Cardiac septum (tissue), 1 donor: ENCODE results near the gene SMPD1. TPM values are rescaled to one million over a fixed set of nuclear protein-coding genes. Genes with fewer than 3 reads are reported as not detected.
"Not testable (repeated sequence)": the region's sequence is repeated elsewhere in the genome, so short reads cannot be mapped to it uniquely, and the experiment has no call there.

Experiments used
- DNase-seq: peaks from one replicate; pipeline ENCODE4 v3.0.0-alpha.2; 2020; ENCODE audit warnings: low spot score
- intact Hi-C: fragments of 100-400 bp; cut with DNase I; formaldehyde crosslinking; loops from one replicate; pipeline ENCODE4 v1.14.0; 2022
- total RNA-seq: library from RNA; stranded (reverse); fragmentation: NEBNext Ultra II Directional; extraction: Animal tissue kit (Norgen Biotek cat#: 25700); gene quantifications from one replicate; pipeline ENCODE4 v1.2.1, GENCODE V29; 2021
- donor health status: DM: no; HTN: no; CAD: no.

The SMPD1 gene
- total RNA-seq, 1 donor from 2014 or later: 57.8 TPM

DNA sequence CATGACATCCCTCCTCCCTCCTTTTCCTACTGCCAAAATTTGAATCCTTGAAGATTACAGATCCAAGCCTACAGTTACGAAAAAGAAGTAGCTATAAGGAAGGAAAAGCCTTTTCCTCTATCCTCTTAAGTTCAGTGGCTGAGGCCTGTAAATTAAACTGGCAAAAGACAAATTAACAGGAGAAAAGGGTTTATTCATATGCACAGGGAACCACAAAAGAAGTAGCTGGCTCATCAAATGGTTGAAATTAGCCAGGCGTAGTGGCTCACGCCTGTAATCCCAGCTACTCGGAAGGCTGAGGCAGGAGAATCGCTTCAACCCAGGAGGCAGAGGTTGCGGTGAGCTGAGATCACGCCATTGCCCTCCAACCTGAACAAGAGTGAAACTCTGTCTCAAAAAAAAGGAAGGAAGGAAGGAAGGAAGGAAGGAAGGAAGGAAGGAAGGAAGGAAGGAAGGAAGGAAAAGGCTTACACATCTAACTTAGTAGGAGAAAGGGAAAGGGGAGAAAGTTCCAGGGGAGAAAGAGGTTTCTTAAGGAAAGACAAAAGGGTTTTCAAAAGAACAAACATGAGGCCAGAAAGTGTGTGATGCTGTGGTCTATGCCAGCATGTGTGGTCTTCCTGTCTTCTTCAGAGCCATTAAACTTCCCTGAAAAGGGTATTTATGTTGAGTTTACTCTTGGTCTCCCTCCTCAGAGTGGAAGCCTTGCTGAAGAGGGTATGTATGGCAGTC lies 5.1 kb upstream of the SMPD1 start:
- intact Hi-C loops: loop anchor here (5.0 kb wide), 1 partner anchor 117 kb away; no protein-coding TSS in a partner anchor
- DNase-seq: no peak

DNA sequence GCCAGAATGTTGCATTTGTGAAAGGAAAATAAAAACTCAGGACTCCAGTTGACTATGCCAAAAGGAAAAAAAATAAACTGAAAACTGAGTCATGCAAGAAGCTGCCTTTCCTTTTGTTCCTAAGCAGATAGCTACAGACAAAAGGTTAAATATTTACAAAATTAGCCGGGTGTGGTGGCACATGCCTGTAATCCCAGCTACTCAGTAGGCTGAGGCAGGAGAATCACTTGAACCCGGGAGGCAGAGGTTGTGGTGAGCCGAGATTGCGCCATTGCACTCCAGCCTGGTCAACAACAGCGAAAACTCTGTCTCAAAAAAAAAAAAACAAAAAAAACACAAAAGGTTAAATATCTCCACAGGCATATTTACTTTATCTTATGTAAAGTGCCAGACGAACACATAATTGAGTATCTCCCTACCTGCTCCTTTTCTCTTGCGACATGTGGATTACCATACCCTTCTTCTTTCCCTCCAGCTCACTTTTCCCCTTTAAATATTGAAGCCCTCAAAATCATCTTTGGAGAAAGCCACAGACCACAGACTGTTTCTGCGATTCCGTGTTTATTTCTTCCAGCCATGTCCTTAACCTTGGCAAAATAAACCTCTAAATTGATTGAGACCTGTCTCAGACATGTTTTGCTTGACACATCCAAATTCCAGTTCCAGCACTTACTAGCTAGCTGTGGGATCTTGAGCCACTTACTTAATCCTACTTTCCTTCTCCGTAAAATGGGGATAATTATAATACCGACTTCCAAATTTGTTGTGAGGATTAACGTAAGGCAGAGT lies 2.3 kb upstream of the SMPD1 start:
- DNase-seq: no peak
- intact Hi-C loops: loop anchor here (5.0 kb wide), 1 partner anchor 114 kb away; no protein-coding TSS in a partner anchor

DNA sequence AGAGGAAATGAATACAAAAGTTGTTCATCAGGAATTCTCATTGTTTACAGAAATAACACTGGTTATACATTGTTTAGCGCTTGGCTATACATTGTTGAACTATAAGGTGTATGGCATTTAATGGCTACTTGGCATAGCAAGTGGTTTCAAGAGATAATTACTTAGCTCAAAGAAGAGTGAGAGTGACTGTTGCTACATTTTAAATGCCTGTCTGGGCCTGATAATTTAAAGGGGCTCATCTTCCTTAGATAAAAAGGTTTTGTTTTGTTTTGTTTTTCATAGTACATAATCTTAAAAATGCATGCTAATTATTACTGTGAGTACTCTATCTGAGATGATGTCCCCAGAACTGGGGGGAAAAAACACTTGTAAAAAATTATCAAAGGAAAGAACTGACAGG lies 1.5 kb upstream of the SMPD1 start:
- intact Hi-C loops: loop anchor here (5.0 kb wide), 1 partner anchor 114 kb away; no protein-coding TSS in a partner anchor
- DNase-seq: no peak

DNA sequence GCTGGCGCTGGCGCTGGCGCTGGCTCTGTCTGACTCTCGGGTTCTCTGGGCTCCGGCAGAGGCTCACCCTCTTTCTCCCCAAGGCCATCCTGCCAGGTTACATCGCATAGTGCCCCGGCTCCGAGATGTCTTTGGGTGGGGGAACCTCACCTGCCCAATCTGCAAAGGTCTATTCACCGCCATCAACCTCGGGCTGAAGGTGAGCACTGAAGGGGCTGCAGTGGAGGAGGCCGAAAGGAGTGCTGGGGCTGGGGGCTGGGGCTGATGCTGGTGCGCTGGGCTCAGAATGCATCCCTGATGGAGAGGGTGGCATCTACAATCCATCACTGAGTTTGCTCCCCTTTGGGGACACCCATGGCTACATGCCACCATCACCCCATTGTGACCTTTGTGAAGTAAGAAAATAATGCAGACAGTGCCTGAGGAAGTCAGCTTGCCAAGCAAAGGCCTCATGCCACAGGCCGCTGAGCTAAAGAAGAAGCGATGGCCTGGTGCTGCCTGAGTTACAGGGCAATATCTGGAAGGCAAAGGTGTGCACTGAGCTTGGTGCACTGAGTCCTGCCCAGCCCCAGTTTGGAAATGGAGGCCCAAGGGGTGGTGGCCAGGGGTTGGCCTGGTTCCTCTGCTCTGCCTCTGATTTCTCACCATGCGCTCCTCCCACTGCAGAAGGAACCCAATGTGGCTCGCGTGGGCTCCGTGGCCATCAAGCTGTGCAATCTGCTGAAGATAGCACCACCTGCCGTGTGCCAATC lies 620 bp downstream of the SMPD1 start:
- intact Hi-C loops: loop anchor here (2.0 kb wide), 3 partner anchors 28 to 212 kb away; partner anchors contain the start of genes APBB1, ILK, RRP8 and TRIM3
- no peak for DNase-seq

DNA sequence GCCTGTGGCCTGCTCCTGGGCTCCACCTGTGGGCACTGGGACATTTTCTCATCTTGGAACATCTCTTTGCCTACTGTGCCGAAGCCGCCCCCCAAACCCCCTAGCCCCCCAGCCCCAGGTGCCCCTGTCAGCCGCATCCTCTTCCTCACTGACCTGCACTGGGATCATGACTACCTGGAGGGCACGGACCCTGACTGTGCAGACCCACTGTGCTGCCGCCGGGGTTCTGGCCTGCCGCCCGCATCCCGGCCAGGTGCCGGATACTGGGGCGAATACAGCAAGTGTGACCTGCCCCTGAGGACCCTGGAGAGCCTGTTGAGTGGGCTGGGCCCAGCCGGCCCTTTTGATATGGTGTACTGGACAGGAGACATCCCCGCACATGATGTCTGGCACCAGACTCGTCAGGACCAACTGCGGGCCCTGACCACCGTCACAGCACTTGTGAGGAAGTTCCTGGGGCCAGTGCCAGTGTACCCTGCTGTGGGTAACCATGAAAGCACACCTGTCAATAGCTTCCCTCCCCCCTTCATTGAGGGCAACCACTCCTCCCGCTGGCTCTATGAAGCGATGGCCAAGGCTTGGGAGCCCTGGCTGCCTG lies 1.4 kb downstream of the SMPD1 start:
- DNase-seq: no peak
- intact Hi-C loops: loop anchor here (2.0 kb wide), 3 partner anchors 27 to 211 kb away; partner anchors contain the start of genes APBB1, ILK, RRP8 and TRIM3

DNA sequence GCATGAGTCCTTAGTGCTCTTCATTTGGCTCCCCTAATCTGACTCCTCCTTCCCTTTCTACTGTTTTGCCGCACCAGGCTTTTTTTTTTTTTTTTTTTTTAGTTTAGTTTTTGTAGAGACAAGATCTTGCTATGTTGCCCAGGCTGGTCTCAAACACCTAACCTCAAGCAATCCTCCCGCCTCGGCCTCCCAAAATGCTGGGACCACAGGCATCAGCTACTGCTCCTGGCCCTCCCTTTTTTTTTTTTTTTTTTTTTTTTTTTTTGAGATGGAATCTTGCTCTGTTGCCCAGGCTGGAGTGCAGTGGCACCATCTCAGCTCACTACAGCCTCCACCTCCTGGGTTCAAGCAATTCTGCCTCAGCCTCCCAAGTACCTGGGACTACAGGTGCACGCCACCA lies 2.0 kb downstream of the SMPD1 start:
- DNase-seq, intact Hi-C loops: not testable (repeated sequence)

DNA sequence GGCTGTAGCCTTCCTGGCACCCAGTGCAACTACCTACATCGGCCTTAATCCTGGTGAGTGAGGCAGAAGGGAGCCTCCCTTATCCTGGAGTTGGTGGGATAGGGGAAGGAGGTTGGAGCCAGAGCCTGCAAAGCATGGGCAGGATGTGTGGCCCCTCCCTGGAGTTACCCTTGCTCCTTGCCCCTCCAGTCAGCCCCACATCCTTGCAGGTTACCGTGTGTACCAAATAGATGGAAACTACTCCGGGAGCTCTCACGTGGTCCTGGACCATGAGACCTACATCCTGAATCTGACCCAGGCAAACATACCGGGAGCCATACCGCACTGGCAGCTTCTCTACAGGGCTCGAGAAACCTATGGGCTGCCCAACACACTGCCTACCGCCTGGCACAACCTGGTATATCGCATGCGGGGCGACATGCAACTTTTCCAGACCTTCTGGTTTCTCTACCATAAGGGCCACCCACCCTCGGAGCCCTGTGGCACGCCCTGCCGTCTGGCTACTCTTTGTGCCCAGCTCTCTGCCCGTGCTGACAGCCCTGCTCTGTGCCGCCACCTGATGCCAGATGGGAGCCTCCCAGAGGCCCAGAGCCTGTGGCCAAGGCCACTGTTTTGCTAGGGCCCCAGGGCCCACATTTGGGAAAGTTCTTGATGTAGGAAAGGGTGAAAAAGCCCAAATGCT lies 3.9 kb downstream of the SMPD1 start:
- DNase-seq: no peak

DNA sequence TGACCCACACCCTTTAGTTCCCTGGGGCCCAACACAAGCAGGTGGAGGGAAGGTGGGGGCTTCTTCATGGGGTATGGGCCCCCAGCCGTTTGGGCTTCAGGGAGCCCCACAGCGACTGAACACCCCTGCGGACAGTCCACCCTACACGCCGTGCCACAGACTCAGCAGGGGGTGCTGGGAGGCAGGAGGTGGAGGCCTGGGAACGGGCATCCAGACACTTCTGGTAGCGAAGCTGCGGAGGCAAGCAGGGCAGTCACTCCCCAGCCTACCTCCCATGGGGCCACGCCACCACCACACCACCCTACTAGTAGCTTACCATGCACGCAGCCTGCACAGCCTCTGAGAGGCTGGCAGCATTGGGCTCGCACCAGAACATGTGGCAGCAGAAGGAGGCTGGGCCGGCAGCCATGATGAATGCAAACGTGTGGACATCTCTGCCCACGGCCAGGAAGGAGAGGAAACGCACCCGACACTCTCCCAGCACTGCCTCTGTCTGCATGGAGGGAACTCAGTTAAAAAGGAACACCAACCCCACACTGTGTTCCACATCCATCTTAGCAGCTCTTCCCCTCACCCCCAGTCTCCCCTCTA lies 5.3 kb downstream of the SMPD1 start:
- intact Hi-C loops: no loop called here
- DNase-seq: no peak

More for the DNA sequence above, 3.9 kb downstream of the SMPD1 start:
- intact Hi-C loops: no loop called here

DNA sequence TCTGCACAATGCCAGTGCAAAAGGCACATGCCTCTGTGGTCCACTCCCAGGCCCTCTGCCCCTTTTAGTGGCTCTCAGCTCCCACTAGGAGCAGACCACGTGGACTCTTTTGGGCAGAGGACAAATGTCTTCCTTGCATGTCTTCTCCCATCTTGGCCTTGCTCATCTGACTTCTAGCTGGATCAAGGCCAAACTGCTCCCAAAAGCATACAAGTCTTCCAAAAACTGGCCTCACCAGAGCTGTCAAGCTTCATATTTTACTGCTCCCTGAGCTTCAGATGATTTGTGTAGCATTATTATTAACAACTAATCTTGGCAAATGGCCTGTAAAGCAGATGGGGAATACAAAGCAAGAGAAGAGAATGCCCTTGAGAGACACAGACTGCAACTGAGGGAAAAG lies 6.9 kb downstream of the SMPD1 start:
- intact Hi-C loops: no loop called here
- DNase-seq: no peak

DNA sequence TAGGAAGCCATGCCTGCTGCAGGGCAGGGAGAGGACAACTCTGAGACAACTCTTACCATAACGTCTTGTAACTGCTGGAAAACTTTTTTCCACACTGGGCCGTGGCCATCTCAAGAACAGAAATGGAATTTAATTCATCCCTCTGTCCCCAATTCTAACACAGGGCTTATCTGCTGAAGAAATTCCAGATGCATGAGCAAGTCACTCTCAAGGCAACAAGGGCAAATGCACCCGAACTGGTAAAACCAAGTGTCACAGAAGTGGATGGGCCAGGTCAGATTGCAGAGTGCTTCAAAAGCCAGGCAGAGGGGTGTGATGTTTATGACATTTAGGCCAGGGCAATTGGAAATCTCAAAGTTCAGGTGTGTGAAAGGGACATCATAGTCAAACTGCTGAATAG lies 7.4 kb downstream of the SMPD1 start:
- no peak for DNase-seq
- intact Hi-C loops: no loop called here

DNA sequence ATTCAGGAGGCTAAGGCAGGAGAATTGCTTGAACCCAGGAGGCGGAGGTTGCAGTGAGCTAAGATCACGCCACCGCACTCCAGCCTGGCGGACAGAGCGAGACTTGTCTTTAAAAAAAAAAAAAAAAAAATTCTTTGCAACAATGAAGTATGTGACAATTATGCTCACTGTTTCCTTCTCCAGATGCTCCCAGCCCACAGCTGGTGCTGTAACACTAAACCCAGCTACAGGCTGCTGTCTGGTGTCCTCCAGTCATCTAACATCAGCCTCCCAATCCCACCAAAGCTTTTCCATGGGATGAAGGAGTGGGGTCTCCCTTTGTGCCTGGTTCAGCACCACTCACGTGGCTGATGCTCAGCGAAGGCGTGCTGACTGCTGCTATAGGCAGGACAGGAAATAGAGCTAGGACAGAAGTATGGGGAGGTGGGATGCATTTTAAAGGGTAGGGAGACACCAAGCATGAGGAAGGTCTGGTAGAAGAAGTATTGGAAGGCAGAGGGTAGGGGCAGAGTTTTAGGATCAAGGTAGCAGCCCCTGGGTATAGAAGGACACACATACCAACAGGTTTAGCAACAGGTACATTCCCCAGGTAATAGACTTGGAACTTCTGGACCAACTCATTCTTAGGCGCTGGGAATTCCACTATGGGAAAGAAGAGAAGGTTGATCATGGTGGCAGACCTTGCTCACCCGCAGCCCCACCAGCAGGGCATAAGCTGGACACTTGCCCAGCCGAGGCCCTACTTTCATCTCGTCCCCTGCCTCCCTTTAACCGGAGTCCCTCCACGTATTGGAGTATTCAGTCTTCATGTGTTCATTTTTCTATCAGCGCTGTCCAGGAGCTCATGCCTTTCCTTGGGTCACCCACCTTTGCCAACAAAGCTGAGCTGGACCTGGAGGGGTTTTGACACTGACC lies 10.4 kb downstream of the SMPD1 start:
- no peak for DNase-seq
- intact Hi-C loops: no loop called here

DNA sequence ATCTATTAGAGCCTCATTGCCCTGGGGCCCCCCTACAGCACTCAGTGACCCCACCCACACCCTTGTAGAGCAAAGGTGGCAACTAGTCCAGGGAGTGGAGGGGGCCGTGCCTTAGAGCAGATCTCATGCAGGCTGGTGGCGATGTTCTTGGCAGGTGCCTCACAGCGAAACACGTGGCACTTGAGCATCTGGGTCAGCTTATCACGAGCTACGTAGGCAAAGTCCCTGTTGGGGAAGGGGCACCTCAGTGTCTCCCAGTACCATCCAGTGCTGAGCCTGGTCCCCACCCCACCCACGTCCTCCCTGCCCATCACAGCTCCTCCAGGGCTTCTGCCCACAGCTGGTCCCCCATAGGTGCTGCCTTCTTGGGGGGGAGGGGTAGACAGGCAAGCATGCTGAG lies 11.2 kb downstream of the SMPD1 start:
- intact Hi-C loops: no loop called here
- DNase-seq: no peak

DNA sequence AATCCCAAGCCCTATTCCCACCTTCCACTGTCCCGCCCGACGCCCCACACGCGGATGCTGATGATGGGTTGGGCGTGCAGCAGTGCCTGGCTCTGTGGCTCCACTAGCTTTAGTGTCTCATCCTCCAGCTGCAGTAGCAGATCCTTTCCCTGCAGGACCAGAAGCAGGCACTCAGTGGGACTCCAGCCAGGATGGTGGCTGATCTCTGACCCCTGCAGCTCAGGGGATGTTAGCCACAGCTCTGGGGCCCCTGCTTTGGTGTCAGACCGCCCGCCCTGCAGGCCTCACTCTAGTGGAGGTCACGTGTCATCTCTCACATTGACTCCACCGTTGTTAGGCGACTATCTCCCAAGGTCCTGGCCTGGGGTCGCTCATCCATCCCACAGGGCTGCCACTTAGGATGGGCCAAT lies 11.8 kb downstream of the SMPD1 start:
- DNase-seq: no peak
- intact Hi-C loops: no loop called here

DNA sequence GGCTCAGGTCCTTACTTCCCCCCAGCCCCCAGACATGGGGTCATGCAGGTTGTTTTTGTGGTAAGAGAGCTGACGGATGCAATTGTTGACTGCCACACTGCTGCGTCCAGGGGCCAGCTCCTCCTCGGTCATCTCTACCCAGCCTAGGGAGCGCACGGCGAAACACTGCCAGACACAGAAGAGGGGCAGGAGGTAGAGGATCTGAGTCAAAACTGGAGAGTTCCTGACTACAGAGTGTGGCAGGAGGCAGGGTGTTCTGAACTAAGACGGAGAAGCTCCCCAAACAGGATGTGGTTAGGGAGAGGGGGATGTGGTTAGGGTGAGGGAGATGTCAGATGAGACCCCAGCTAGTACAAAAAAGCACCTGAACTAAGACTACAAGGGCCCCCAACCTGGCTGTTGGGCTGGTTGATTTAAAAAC lies 12.3 kb downstream of the SMPD1 start:
- no peak for DNase-seq

DNA sequence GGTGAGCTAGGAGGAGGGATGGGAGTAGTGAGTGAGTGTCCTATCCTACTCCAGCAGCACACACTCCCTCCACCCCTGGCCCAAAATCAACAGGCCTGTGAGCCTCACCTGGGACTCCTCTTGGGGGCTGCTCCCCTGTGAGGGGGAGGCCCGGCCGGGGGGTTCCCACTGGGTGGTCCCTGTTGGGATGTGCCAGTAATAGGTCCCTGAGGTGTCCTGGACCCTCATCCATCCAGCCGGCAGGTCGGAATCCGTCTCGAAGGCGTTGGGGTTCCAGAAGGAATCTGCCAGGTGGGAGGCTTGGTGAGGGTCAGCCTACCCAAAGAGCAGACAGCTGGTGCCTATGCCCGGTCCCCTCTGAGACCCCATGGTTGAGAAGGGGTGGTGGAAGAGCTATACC lies 13.3 kb downstream of the SMPD1 start:
- intact Hi-C loops: no loop called here
- DNase-seq: no peak

More for the DNA sequence above, 12.3 kb downstream of the SMPD1 start:
- intact Hi-C loops: no loop called here

DNA sequence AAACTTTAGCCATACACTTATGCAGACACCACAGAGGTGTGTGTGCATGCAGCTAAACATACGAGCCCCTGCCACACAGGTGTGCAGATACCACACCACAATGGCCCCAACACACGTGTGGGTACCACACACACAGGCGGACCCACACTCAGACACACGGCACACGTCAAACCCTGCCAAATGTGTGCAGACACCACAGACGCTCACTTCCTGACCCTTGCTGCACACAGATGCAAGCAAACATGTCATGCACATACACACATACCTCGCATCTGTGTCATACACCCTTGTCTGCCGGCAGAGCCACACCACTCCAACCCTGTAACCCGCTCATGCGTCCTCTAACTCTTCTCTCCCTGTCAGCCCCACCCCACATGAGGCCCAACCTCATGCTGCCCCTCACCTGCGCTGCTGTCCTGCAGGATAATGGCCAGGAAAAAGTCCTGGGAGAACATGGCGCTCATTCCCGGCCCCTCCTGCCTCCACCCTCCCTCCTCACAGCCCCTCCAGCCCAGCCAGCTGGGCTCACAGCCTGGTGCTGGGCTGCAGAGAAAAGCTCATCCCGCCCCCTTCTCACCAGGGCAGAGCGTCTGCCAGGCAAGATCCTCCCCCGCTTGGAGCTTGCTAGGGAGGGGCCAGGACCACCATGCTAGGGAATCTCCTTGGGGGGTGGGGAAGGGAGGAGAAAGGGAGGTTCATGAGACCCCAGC lies 14.2 kb downstream of the SMPD1 start:
- intact Hi-C loops: no loop called here

DNA sequence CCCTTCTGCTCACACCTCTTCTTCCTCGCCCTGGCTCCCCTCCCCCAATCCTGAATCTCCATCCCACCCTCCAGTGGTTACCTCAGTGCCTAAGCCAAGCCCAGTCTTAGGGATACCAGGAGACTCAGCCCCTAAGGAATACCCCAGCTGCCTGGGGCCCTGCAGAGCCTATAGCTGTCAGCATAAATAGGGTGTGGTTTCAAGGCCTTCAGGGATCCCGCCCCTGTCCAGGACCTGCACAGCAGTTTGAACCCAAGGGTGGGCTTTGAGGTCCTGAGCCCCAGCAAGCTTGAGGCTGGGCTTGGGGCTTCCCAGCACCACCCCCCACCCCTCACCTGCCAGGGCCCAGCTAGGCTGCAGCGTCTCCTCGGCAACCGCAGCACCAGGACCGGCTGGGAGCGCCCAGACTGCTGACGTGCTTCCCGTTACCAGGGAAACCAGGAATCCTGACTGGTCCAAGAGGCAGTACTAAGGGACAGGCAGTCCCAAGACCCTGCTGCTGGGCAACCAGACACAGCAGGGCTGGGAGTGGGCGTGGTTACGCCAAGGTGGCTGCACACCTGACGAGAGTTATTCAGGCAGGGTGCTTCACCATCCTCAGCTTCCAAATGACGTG lies 14.9 kb downstream of the SMPD1 start:
- DNase-seq: no peak

More for the DNA sequence above, 14.2 kb downstream of the SMPD1 start:
- DNase-seq: no peak

More for the DNA sequence above, 14.9 kb downstream of the SMPD1 start:
- intact Hi-C loops: no loop called here
